Measurements from ENCODE around the gene HIGD1C.
A peak's percentile ranks its signal among the peaks of the same experiment; 100 is the strongest.

- TF ChIP-seq POLR2A (IDR thresholded peaks at IDR 0.05), result peak in 1 of 2 donors; percentile 37
- no peak for TF ChIP-seq CTCF (IDR thresholded peaks at IDR 0.05)
Measured at GRCh38 chr12:51011955-51012354, 59.6 kb downstream of the HIGD1C start.

Measured in thyroid gland (tissue), 4 donors.